SHP77 treated with DMSO at 0.1 percent for 48 hours (cell line): ENCODE measurements around the gene MAP6D1.
A peak's percentile ranks its signal among the peaks of the same experiment; 100 is the strongest.
"Not testable (repeated sequence)": the region's sequence is repeated elsewhere in the genome, so short reads cannot be mapped to it uniquely, and the experiment has no call there.

Experiments used
- DNase-seq: peaks from one replicate; lab custom pipeline; 2025; lab: John Stamatoyannopoulos, UW

The MAP6D1 gene

GRCh38 chr3:183799461-183799860, 25.9 kb downstream of the MAP6D1 start:
- no peak for DNase-seq

GRCh38 chr3:183797996-183798395, 27.4 kb downstream of the MAP6D1 start:
- DNase-seq, result no peak

GRCh38 chr3:183796372-183796771, 29.0 kb downstream of the MAP6D1 start:
- no peak for DNase-seq

GRCh38 chr3:183794452-183794851, 30.9 kb downstream of the MAP6D1 start:
- no peak for DNase-seq

- DNase-seq, result no peak
These were observed 32.4 kb downstream of the MAP6D1 start for GRCh38 chr3:183792976-183793375.

GRCh38 chr3:183790700-183791099, 34.7 kb downstream of the MAP6D1 start:
- DNase-seq, result no peak

GRCh38 chr3:183789826-183790225, 35.6 kb downstream of the MAP6D1 start:
- no peak for DNase-seq

GRCh38 chr3:183784503-183784902, 40.9 kb downstream of the MAP6D1 start:
- DNase-seq, result not testable (repeated sequence)

GRCh38 chr3:183782576-183783276, 42.7 kb downstream of the MAP6D1 start:
- no peak for DNase-seq

GRCh38 chr3:183781246-183781645, 44.1 kb downstream of the MAP6D1 start:
- no peak for DNase-seq

- no peak for DNase-seq
These were observed 45.4 kb downstream of the MAP6D1 start for GRCh38 chr3:183779896-183780465.

GRCh38 chr3:183777016-183777618, 48.3 kb downstream of the MAP6D1 start:
- no peak for DNase-seq

- not testable (repeated sequence) for DNase-seq
These were observed 48.9 kb downstream of the MAP6D1 start for GRCh38 chr3:183776451-183776850.

- no peak for DNase-seq
These were observed 49.6 kb downstream of the MAP6D1 start for GRCh38 chr3:183775781-183776180.

GRCh38 chr3:183774631-183775030, 50.7 kb downstream of the MAP6D1 start:
- no peak for DNase-seq

GRCh38 chr3:183769453-183769852, 55.9 kb downstream of the MAP6D1 start:
- DNase-seq, result no peak

GRCh38 chr3:183768114-183768513, 57.3 kb downstream of the MAP6D1 start:
- no peak for DNase-seq

GRCh38 chr3:183766745-183767606, 58.4 kb downstream of the MAP6D1 start:
- DNase-seq, result peak; percentile 4

- DNase-seq, result no peak
These were observed 59.3 kb downstream of the MAP6D1 start for GRCh38 chr3:183766107-183766506.
